ENCODE data around the gene PRELID2. TPM values are rescaled to one million over a fixed set of nuclear protein-coding genes. Genes with fewer than 3 reads are reported as not detected.
A peak's percentile ranks its signal among the peaks of the same experiment; 100 is the strongest.
"Not testable (repeated sequence)": the region's sequence is repeated elsewhere in the genome, so short reads cannot be mapped to it uniquely, and the experiment has no call there.

PRELID2 gene
- polyA plus RNA-seq, 2 donors = 1.1 to 1.5 TPM

GRCh38 chr5:145803112-145804004 is 31.8 kb downstream of the PRELID2 start:
- H3K9me3 ChIP-seq (ENCODE audit: control insufficient read depth in 2 of 2, insufficient read depth in 1 of 2, low read depth in 1 of 2, low read length in 1 of 2) = no peaks in the 10 kb centered on the region

GRCh38 chr5:145801195-145801594 is 33.9 kb downstream of the PRELID2 start:
- Histone ChIP-seq H3K4me1 (ENCODE audit: control insufficient read depth in 2 of 2, insufficient read depth in 2 of 2, low read length in 1 of 2) (no peaks in the 10 kb centered on the region), H3K4me3 (ENCODE audit: low read depth in 1 of 2, low read length in 2 of 2) (no peak overlapping the region), H3K27ac (ENCODE audit: low read depth in 2 of 2, low read length in 1 of 2) (no peak overlapping the region), H3K27me3 (ENCODE audit: control insufficient read depth in 1 of 2, insufficient read depth in 2 of 2, low read length in 2 of 2) (no peaks in the 10 kb centered on the region), H3K36me3 (ENCODE audit: control insufficient read depth in 2 of 2, insufficient read depth in 2 of 2, low read length in 1 of 2) (no peaks in the 10 kb centered on the region), H3K9me3 (ENCODE audit: control insufficient read depth in 2 of 2, insufficient read depth in 1 of 2, low read depth in 1 of 2, low read length in 1 of 2) (no peaks in the 10 kb centered on the region)
- WGBS, 2 donors = 75 to 82% methylated on average over 4 of the region's 4 CpGs

More at GRCh38 chr5:145803112-145804004, 31.8 kb downstream of the PRELID2 start:
- Histone ChIP-seq H3K4me3 (ENCODE audit: low read depth in 1 of 2, low read length in 2 of 2) (no peak overlapping the region), H3K27ac (ENCODE audit: low read depth in 2 of 2, low read length in 1 of 2) (peak overlapping the region in 1 of 2 donors; percentile 8), H3K4me1 (ENCODE audit: control insufficient read depth in 2 of 2, insufficient read depth in 2 of 2, low read length in 1 of 2) (no peaks in the 10 kb centered on the region), H3K27me3 (ENCODE audit: control insufficient read depth in 1 of 2, insufficient read depth in 2 of 2, low read length in 2 of 2) (no peaks in the 10 kb centered on the region), H3K36me3 (ENCODE audit: control insufficient read depth in 2 of 2, insufficient read depth in 2 of 2, low read length in 1 of 2) (no peaks in the 10 kb centered on the region)
- WGBS, 2 donors = 56 to 69% methylated on average over 9 of the region's 9 CpGs

- H3K36me3 ChIP-seq (ENCODE audit: control insufficient read depth in 2 of 2, insufficient read depth in 2 of 2, low read length in 1 of 2) = no peaks in the 10 kb centered on the region
- H3K27me3 ChIP-seq (ENCODE audit: control insufficient read depth in 1 of 2, insufficient read depth in 2 of 2, low read length in 2 of 2) = no peaks in the 10 kb centered on the region
- H3K4me3 ChIP-seq (ENCODE audit: low read depth in 1 of 2, low read length in 2 of 2) = no peak overlapping the region
- no peak overlapping the region for H3K27ac ChIP-seq (ENCODE audit: low read depth in 2 of 2, low read length in 1 of 2)
- H3K4me1 ChIP-seq (ENCODE audit: control insufficient read depth in 2 of 2, insufficient read depth in 2 of 2, low read length in 1 of 2) = no peaks in the 10 kb centered on the region
- H3K9me3 ChIP-seq (ENCODE audit: control insufficient read depth in 2 of 2, insufficient read depth in 1 of 2, low read depth in 1 of 2, low read length in 1 of 2) = no peaks in the 10 kb centered on the region
- WGBS, 2 donors = 52 to 62% methylated on average over 2 of the region's 2 CpGs
These were observed 35.0 kb downstream of the PRELID2 start for GRCh38 chr5:145800181-145800580.

DNA sequence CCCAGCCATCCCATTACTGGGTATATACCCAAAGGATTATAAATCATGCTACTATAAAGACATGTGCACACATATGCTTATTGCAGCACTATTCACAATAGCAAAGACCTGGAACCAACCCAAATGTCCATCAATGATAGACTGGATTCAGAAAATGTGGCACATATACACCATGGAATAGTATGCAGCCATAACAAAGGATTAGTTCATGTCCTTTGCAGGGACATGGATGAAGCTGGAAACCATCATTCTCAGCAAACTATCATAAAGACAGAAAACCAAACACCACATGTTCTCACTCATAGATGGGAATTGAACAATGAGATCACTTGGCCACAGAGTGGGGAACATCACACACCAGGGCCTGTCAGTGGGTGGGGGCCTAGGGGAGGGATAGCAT is 36.6 kb downstream of the PRELID2 start:
- H3K9me3 ChIP-seq (ENCODE audit: control insufficient read depth in 2 of 2, insufficient read depth in 1 of 2, low read depth in 1 of 2, low read length in 1 of 2); H3K27ac ChIP-seq (ENCODE audit: low read depth in 2 of 2, low read length in 1 of 2); H3K36me3 ChIP-seq (ENCODE audit: control insufficient read depth in 2 of 2, insufficient read depth in 2 of 2, low read length in 1 of 2); H3K27me3 ChIP-seq (ENCODE audit: control insufficient read depth in 1 of 2, insufficient read depth in 2 of 2, low read length in 2 of 2); H3K4me3 ChIP-seq (ENCODE audit: low read depth in 1 of 2, low read length in 2 of 2); H3K4me1 ChIP-seq (ENCODE audit: control insufficient read depth in 2 of 2, insufficient read depth in 2 of 2, low read length in 1 of 2): not testable (repeated sequence)

DNA sequence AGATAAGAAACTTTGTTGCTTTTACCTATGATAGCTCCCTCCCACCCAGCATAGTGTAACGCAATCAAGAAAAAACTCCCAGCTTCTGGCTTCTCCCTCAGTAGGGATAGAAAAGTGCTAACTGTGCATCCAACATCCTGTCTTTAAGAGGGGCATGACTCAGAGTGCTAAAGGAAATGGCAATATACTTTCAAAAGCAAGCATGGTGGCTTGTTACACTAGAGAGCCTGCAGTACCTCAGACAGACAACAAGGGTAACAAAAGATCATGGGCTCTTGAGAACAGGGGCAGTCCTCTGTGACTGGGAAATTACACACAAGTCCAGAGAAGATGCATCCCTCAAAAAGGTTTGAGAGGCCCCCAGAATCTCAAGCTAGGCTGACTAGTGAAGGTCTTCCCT is 37.8 kb downstream of the PRELID2 start:
- no peaks in the 10 kb centered on the region for H3K36me3 ChIP-seq (ENCODE audit: control insufficient read depth in 2 of 2, insufficient read depth in 2 of 2, low read length in 1 of 2)
- H3K27ac ChIP-seq (ENCODE audit: low read depth in 2 of 2, low read length in 1 of 2) = no peak overlapping the region
- no peaks in the 10 kb centered on the region for H3K4me1 ChIP-seq (ENCODE audit: control insufficient read depth in 2 of 2, insufficient read depth in 2 of 2, low read length in 1 of 2)
- H3K27me3 ChIP-seq (ENCODE audit: control insufficient read depth in 1 of 2, insufficient read depth in 2 of 2, low read length in 2 of 2) = no peaks in the 10 kb centered on the region
- 79 to 84% methylated on average over 1 of the region's 1 CpG for WGBS, 2 donors
- no peak overlapping the region for H3K4me3 ChIP-seq (ENCODE audit: low read depth in 1 of 2, low read length in 2 of 2)
- no peaks in the 10 kb centered on the region for H3K9me3 ChIP-seq (ENCODE audit: control insufficient read depth in 2 of 2, insufficient read depth in 1 of 2, low read depth in 1 of 2, low read length in 1 of 2)

- Histone ChIP-seq H3K27ac (ENCODE audit: low read depth in 2 of 2, low read length in 1 of 2) (no peak overlapping the region), H3K4me1 (ENCODE audit: control insufficient read depth in 2 of 2, insufficient read depth in 2 of 2, low read length in 1 of 2) (no peaks in the 10 kb centered on the region), H3K9me3 (ENCODE audit: control insufficient read depth in 2 of 2, insufficient read depth in 1 of 2, low read depth in 1 of 2, low read length in 1 of 2) (no peaks in the 10 kb centered on the region), H3K36me3 (ENCODE audit: control insufficient read depth in 2 of 2, insufficient read depth in 2 of 2, low read length in 1 of 2) (no peaks in the 10 kb centered on the region), H3K4me3 (ENCODE audit: low read depth in 1 of 2, low read length in 2 of 2) (no peak overlapping the region), H3K27me3 (ENCODE audit: control insufficient read depth in 1 of 2, insufficient read depth in 2 of 2, low read length in 2 of 2) (no peaks in the 10 kb centered on the region)
- 87 to 94% methylated on average over 2 of the region's 2 CpGs for WGBS, 2 donors
These were observed 38.8 kb downstream of the PRELID2 start for GRCh38 chr5:145796318-145796717.

GRCh38 chr5:145793574-145793973 is 41.6 kb downstream of the PRELID2 start:
- Histone ChIP-seq H3K27me3 (ENCODE audit: control insufficient read depth in 1 of 2, insufficient read depth in 2 of 2, low read length in 2 of 2) (no peaks in the 10 kb centered on the region), H3K4me1 (ENCODE audit: control insufficient read depth in 2 of 2, insufficient read depth in 2 of 2, low read length in 1 of 2) (no peaks in the 10 kb centered on the region), H3K27ac (ENCODE audit: low read depth in 2 of 2, low read length in 1 of 2) (no peak overlapping the region), H3K4me3 (ENCODE audit: low read depth in 1 of 2, low read length in 2 of 2) (no peak overlapping the region), H3K9me3 (ENCODE audit: control insufficient read depth in 2 of 2, insufficient read depth in 1 of 2, low read depth in 1 of 2, low read length in 1 of 2) (no peaks in the 10 kb centered on the region), H3K36me3 (ENCODE audit: control insufficient read depth in 2 of 2, insufficient read depth in 2 of 2, low read length in 1 of 2) (no peaks in the 10 kb centered on the region)
- 71 to 77% methylated on average over 2 of the region's 2 CpGs for WGBS, 2 donors

DNA sequence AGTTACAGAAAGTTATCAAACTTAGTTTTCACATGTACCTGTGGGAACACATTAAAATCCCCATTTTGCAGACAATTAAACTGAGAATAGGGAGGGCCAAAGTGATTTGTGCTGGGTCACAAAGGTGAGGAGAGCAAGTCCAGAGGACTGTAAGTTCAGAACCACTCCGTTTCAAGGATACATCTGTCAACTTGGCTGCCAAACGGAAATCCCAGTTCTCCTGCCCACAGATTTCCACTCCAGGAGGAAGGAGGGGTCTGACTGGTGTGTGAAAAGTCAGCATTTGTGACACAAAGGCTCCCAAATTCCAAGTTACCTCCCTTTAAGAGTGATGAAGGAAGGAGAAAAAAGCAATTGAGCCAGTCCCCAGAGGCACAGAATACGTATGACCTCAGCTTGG is 42.3 kb downstream of the PRELID2 start:
- no peak overlapping the region for H3K27ac ChIP-seq (ENCODE audit: low read depth in 2 of 2, low read length in 1 of 2)

GRCh38 chr5:145791866-145792265 is 43.3 kb downstream of the PRELID2 start:
- Histone ChIP-seq H3K36me3 (ENCODE audit: control insufficient read depth in 2 of 2, insufficient read depth in 2 of 2, low read length in 1 of 2) (no peaks in the 10 kb centered on the region), H3K4me1 (ENCODE audit: control insufficient read depth in 2 of 2, insufficient read depth in 2 of 2, low read length in 1 of 2) (no peaks in the 10 kb centered on the region), H3K27ac (ENCODE audit: low read depth in 2 of 2, low read length in 1 of 2) (no peak overlapping the region), H3K9me3 (ENCODE audit: control insufficient read depth in 2 of 2, insufficient read depth in 1 of 2, low read depth in 1 of 2, low read length in 1 of 2) (no peaks in the 10 kb centered on the region), H3K27me3 (ENCODE audit: control insufficient read depth in 1 of 2, insufficient read depth in 2 of 2, low read length in 2 of 2) (no peaks in the 10 kb centered on the region), H3K4me3 (ENCODE audit: low read depth in 1 of 2, low read length in 2 of 2) (no peak overlapping the region)
- 93 to 94% methylated on average over 9 of the region's 9 CpGs for WGBS, 2 donors

More for the DNA sequence above, 42.3 kb downstream of the PRELID2 start:
- Histone ChIP-seq H3K9me3 (ENCODE audit: control insufficient read depth in 2 of 2, insufficient read depth in 1 of 2, low read depth in 1 of 2, low read length in 1 of 2) (no peaks in the 10 kb centered on the region), H3K4me3 (ENCODE audit: low read depth in 1 of 2, low read length in 2 of 2) (no peak overlapping the region), H3K36me3 (ENCODE audit: control insufficient read depth in 2 of 2, insufficient read depth in 2 of 2, low read length in 1 of 2) (no peaks in the 10 kb centered on the region), H3K27me3 (ENCODE audit: control insufficient read depth in 1 of 2, insufficient read depth in 2 of 2, low read length in 2 of 2) (no peaks in the 10 kb centered on the region), H3K4me1 (ENCODE audit: control insufficient read depth in 2 of 2, insufficient read depth in 2 of 2, low read length in 1 of 2) (no peaks in the 10 kb centered on the region)
- 69 to 70% methylated on average over 3 of the region's 3 CpGs for WGBS, 2 donors

DNA sequence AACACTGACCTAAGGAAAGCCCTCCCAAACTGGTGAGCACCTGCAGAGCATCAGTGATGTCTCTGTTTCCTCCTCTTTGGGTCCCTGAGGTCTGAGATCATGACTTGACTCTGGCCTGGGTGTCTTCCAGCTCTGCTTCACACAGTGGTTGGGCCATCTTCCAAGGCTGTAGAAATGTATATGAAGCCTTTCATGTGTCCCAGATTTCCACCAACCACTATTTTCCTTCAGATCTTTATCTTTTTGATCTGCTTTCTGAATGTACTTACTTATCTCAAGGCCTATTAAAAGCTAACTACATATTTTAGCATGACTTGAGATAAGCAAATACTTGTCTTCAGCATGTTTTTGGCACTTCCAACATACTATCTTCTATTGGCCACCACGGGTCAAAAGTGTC is 47.1 kb downstream of the PRELID2 start:
- Histone ChIP-seq H3K4me1 (ENCODE audit: control insufficient read depth in 2 of 2, insufficient read depth in 2 of 2, low read length in 1 of 2) (no peaks in the 10 kb centered on the region), H3K9me3 (ENCODE audit: control insufficient read depth in 2 of 2, insufficient read depth in 1 of 2, low read depth in 1 of 2, low read length in 1 of 2) (no peaks in the 10 kb centered on the region), H3K27me3 (ENCODE audit: control insufficient read depth in 1 of 2, insufficient read depth in 2 of 2, low read length in 2 of 2) (no peaks in the 10 kb centered on the region), H3K27ac (ENCODE audit: low read depth in 2 of 2, low read length in 1 of 2) (no peak overlapping the region), H3K4me3 (ENCODE audit: low read depth in 1 of 2, low read length in 2 of 2) (no peak overlapping the region), H3K36me3 (ENCODE audit: control insufficient read depth in 2 of 2, insufficient read depth in 2 of 2, low read length in 1 of 2) (no peaks in the 10 kb centered on the region)
- WGBS, 2 donors = 13 to 31% methylated on average over 1 of the region's 1 CpG

Measured in esophagus (tissue), 2 donors.